ENCODE measurements around the gene FAM221A.
"Not testable (repeated sequence)": the region's sequence is repeated elsewhere in the genome, so short reads cannot be mapped to it uniquely, and the experiment has no call there.

FAM221A gene

GRCh38 chr7:23709081-23709750 is 29.2 kb downstream of the FAM221A start:
- no peak for DNase-seq

- DNase-seq, result no peak
Measured at GRCh38 chr7:23710000-23710399, 30.0 kb downstream of the FAM221A start, which contains the start of gene STK31. TSS of gene STK31 (plus strand) at chr7:23710219. CDS start at chr7:23710286, 67 bp downstream.

- DNase-seq, result no peak
Measured at GRCh38 chr7:23712368-23713284, 32.6 kb downstream of the FAM221A start.

GRCh38 chr7:23713285-23714149 is 33.5 kb downstream of the FAM221A start:
- no peak for DNase-seq

GRCh38 chr7:23714150-23714464 is 34.1 kb downstream of the FAM221A start:
- no peak for DNase-seq

- no peak for DNase-seq
Measured at GRCh38 chr7:23714579-23714978, 34.6 kb downstream of the FAM221A start.

GRCh38 chr7:23715099-23715498 is 35.1 kb downstream of the FAM221A start:
- no peak for DNase-seq

- DNase-seq, result no peak
Measured at GRCh38 chr7:23717788-23718187, 37.8 kb downstream of the FAM221A start.

- DNase-seq, result no peak
Measured at GRCh38 chr7:23721456-23721855, 41.5 kb downstream of the FAM221A start.

GRCh38 chr7:23722587-23723216 is 42.7 kb downstream of the FAM221A start:
- not testable (repeated sequence) for DNase-seq

GRCh38 chr7:23724113-23724512 is 44.1 kb downstream of the FAM221A start:
- not testable (repeated sequence) for DNase-seq

GRCh38 chr7:23742051-23742450 is 62.1 kb downstream of the FAM221A start:
- no peak for DNase-seq

GRCh38 chr7:23743226-23743625 is 63.2 kb downstream of the FAM221A start:
- no peak for DNase-seq

GRCh38 chr7:23746629-23747028 is 66.6 kb downstream of the FAM221A start:
- DNase-seq, result no peak

- DNase-seq, result no peak
Measured at GRCh38 chr7:23751852-23752251, 71.9 kb downstream of the FAM221A start.

All from right forelimb (tissue), 1 donor.